Activated CD4-positive, alpha-beta T cell treated with anti-CD3 and anti-CD28 coated beads, Interleukin-2, Interleukin-6, amounts not matched to agents 100 ng/mL and 50 ng/mL, durations not matched to agents 16 hours and 8 hours (primary cell): Measurements from ENCODE around the gene LEKR1.
A peak's percentile ranks its signal among the peaks of the same experiment; 100 is the strongest.
"Not testable (repeated sequence)": the region's sequence is repeated elsewhere in the genome, so short reads cannot be mapped to it uniquely, and the experiment has no call there.

Source experiments
- DNase-seq: peaks from one replicate; pipeline ENCODE4 v3.0.0-alpha.2; 2020

The LEKR1 gene

GRCh38 chr3:156808025-156808424 lies 18.1 kb upstream of the LEKR1 start:
- DNase-seq = no peak

GRCh38 chr3:156811089-156811862 lies 14.9 kb upstream of the LEKR1 start:
- no peak for DNase-seq

GRCh38 chr3:156812521-156813335 lies 13.4 kb upstream of the LEKR1 start:
- peak; percentile 57 for DNase-seq

GRCh38 chr3:156814295-156814694 lies 11.9 kb upstream of the LEKR1 start:
- no peak for DNase-seq

- peak; percentile 59 for DNase-seq
Measured at GRCh38 chr3:156816091-156816793, 9.9 kb upstream of the LEKR1 start.

GRCh38 chr3:156816794-156817645 lies 9.1 kb upstream of the LEKR1 start:
- DNase-seq = peak; percentile 94

- no peak for DNase-seq
Measured at GRCh38 chr3:156817646-156818272, 8.4 kb upstream of the LEKR1 start.

- peak; percentile 14 for DNase-seq
Measured at GRCh38 chr3:156818273-156818651, 7.9 kb upstream of the LEKR1 start.

GRCh38 chr3:156818890-156819289 lies 7.3 kb upstream of the LEKR1 start:
- no peak for DNase-seq

- DNase-seq = no peak
Measured at GRCh38 chr3:156819842-156820691, 6.1 kb upstream of the LEKR1 start.

- no peak for DNase-seq
Measured at GRCh38 chr3:156820692-156821080, 5.5 kb upstream of the LEKR1 start.

- not testable (repeated sequence) for DNase-seq
Measured at GRCh38 chr3:156822626-156823260, 3.4 kb upstream of the LEKR1 start.

GRCh38 chr3:156825795-156826143 lies 384 bp upstream of the LEKR1 start:
- no peak for DNase-seq

GRCh38 chr3:156826896-156827882 lies 1.0 kb downstream of the LEKR1 start:
- no peak for DNase-seq

- no peak for DNase-seq
Measured at GRCh38 chr3:156831006-156831405, 4.9 kb downstream of the LEKR1 start.

GRCh38 chr3:156834435-156834834 lies 8.3 kb downstream of the LEKR1 start:
- DNase-seq = no peak

- no peak for DNase-seq
Measured at GRCh38 chr3:156834962-156835535, 8.9 kb downstream of the LEKR1 start.

- DNase-seq = no peak
Measured at GRCh38 chr3:156836701-156837100, 10.5 kb downstream of the LEKR1 start.

- no peak for DNase-seq
Measured at GRCh38 chr3:156837115-156837514, 11.0 kb downstream of the LEKR1 start.
